Erythroblast (primary cell): ENCODE measurements around the gene ATP5PD.

Source experiments
- GATA1 ChIP-seq: IDR thresholded peaks from 2 replicates; pipeline ENCODE4 v1.6.1; 2011; ENCODE audit warnings: low read depth, mild to moderate bottlenecking, control low read depth, low read length, moderate library complexity
- POLR2A ChIP-seq: IDR thresholded peaks from 2 replicates; pipeline ENCODE4 v1.6.1; 2011; ENCODE audit warnings: mild to moderate bottlenecking, low read length

- TF ChIP-seq POLR2A (no peak), GATA1 (no peak)
These were observed 21.1 kb upstream of the ATP5PD start for GRCh38 chr17:75067856-75068255.
